ENCODE data around the gene HPSE. TPM values are rescaled to one million over a fixed set of nuclear protein-coding genes. Genes with fewer than 3 reads are reported as not detected.
A peak's percentile ranks its signal among the peaks of the same experiment; 100 is the strongest.

The HPSE gene
- total and polyA plus RNA-seq, 2 experiments from 2014 or later: 2.2 to 2.9 TPM

GRCh38 chr4:83315341-83315870 is 19.2 kb downstream of the HPSE start (continued):
- no peak for TF ChIP-seq ZNF114 (CRISPR knock-in tag; IDR thresholded peaks at IDR 0.05)
- TF ChIP-seq ZNF462 (CRISPR knock-in tag; IDR thresholded peaks at IDR 0.05): no peak
- no peak for TF ChIP-seq STAT1 (IDR thresholded peaks at IDR 0.05; ENCODE audit: unreplicated experiment)
- TF ChIP-seq JUNB (IDR thresholded peaks at IDR 0.05; ENCODE audit: unreplicated experiment): no peak

GRCh38 chr4:83308672-83309071 is 26.0 kb downstream of the HPSE start:
- no peaks in the 10 kb centered on the region for H3K79me2 ChIP-seq (replicated peaks; ENCODE audit: insufficient read depth)
- ATAC-seq (peak; percentile 100), DNase-seq (ENCODE audit: low spot score) (peak; percentile 65)
- Mint-ChIP-seq H3K27ac (no peak overlapping the region), H3K36me3 (ENCODE audit: low read depth) (no peaks in the 10 kb centered on the region), H3K9me3 (no peaks in the 10 kb centered on the region), H3K4me3 (no peak overlapping the region), H3K4me1 (peaks cover 22% of the 10 kb centered on the region), H3K27me3 (ENCODE audit: insufficient read depth, low read depth, poor library complexity) (peaks cover 3% of the 10 kb centered on the region)
- H3K4me3 ChIP-seq: no peak overlapping the region
- no peaks in the 10 kb centered on the region for H3K36me3 ChIP-seq (ENCODE audit: insufficient read depth)
- no peaks in the 10 kb centered on the region for H3K27me3 ChIP-seq (ENCODE audit: insufficient read depth)
- no peak overlapping the region for H2AFZ ChIP-seq
- no peaks in the 10 kb centered on the region for H3F3A ChIP-seq (replicated peaks; ENCODE audit: low read depth)
- no peaks in the 10 kb centered on the region for H3K9me2 ChIP-seq (ENCODE audit: insufficient read depth)
- no peaks in the 10 kb centered on the region for H3K4me1 ChIP-seq (ENCODE audit: insufficient read depth)
- H3K27ac ChIP-seq (ENCODE audit: low read depth): no peak overlapping the region
- H3K4me2 ChIP-seq: no peak overlapping the region
- H4K20me1 ChIP-seq (replicated peaks; ENCODE audit: insufficient read depth): no peaks in the 10 kb centered on the region
- peak; percentile 42; the same call in 1 of the 2 replicates for TF ChIP-seq ZNF462 (CRISPR knock-in tag; IDR thresholded peaks at IDR 0.05)
- no peak for TF ChIP-seq CTCF (conservative IDR thresholded peaks at IDR 0.05; ENCODE audit: low read depth in 2 of 2)

Measured in GM23338 (cell line).